ENCODE results near the gene RBM47.

The RBM47 gene

DNA sequence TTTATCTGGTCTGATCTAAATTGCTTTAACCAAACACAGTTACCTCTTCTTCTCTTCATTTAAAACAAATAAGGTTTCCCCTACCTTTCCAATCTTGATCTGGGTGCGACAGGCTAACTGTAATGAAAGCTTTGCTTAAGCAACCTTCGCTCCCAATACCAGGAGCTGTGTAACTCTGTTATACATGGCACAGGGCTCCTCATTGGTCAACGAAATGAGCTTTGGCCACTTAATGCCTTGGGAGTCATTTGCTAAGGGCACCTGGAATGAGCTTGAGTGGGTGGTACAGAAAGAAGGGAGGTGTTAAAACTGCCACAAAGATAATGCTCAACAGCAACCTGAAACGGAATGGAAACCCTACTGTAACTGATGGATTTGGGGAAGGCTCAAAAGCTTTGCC, 154.1 kb downstream of the RBM47 start:
- Histone ChIP-seq H3K4me3 (ENCODE audit: low read length in 2 of 2) (no peak overlapping the region), H3K23ac (ENCODE audit: low read depth, low read length, poor library complexity) (no peak overlapping the region), H3K27me3 (ENCODE audit: control insufficient read depth in 3 of 3, insufficient read depth in 3 of 3, low read depth in 1 of 3, low read length in 3 of 3) (no peaks in the 10 kb centered on the region), H3K9ac (ENCODE audit: low read depth, low read length, poor library complexity) (no peak overlapping the region), H2BK120ac (ENCODE audit: low read depth, low read length) (no peak overlapping the region), H2BK5ac (ENCODE audit: low read length) (no peak overlapping the region), H3K79me1 (ENCODE audit: low read depth, low read length) (no peaks in the 10 kb centered on the region), H3K27ac (replicated peaks; ENCODE audit: low read length) (no peak overlapping the region), H3K4me1 (ENCODE audit: control insufficient read depth in 2 of 2, insufficient read depth in 1 of 2, low read depth in 1 of 2, low read length in 2 of 2) (peaks cover 0 to 1% of the 10 kb centered on the region in 2 donors), H3K14ac (ENCODE audit: low read length) (no peak overlapping the region), H3K36me3 (replicated peaks in 1 of 2; ENCODE audit: control insufficient read depth in 2 of 2, insufficient read depth in 2 of 2, low read length in 2 of 2) (no peaks in the 10 kb centered on the region), H2AK5ac (ENCODE audit: low read depth, low read length) (no peak overlapping the region), H2AFZ (ENCODE audit: low read length) (no peak overlapping the region), H3K4ac (ENCODE audit: low read length) (no peak overlapping the region), H2BK15ac (ENCODE audit: low read length) (no peak overlapping the region), H4K91ac (ENCODE audit: low read depth, low read length, poor library complexity) (no peak overlapping the region), H3K4me2 (ENCODE audit: insufficient read depth, low read length, poor library complexity, severe bottlenecking) (no peak overlapping the region), H3K9me3 (replicated peaks in 1 of 2; ENCODE audit: control insufficient read depth in 2 of 2, insufficient read depth in 1 of 2, low read depth in 1 of 2, low read length in 2 of 2) (no peaks in the 10 kb centered on the region), H2BK12ac (ENCODE audit: low read length) (no peak overlapping the region), H4K8ac (ENCODE audit: low read depth, low read length) (no peak overlapping the region), H3K18ac (ENCODE audit: low read length) (no peak overlapping the region)
- DNase-seq (ENCODE audit: low spot score) = no peak
- WGBS, 2 donors (ENCODE audit: extremely low coverage in 2 of 2, insufficient read length in 2 of 2, insufficient replicate concordance in 1 of 2) = no CpG with 5 or more reads among the region's 4 CpGs

GRCh38 chr4:40473578-40474388, 155.9 kb downstream of the RBM47 start:
- Histone ChIP-seq H4K91ac (ENCODE audit: low read depth, low read length, poor library complexity) (peak overlapping the region; percentile 38), H3K79me1 (ENCODE audit: low read depth, low read length) (no peaks in the 10 kb centered on the region), H3K4me1 (ENCODE audit: control insufficient read depth in 2 of 2, insufficient read depth in 1 of 2, low read depth in 1 of 2, low read length in 2 of 2) (peaks cover 0 to 1% of the 10 kb centered on the region in 2 donors), H3K23ac (ENCODE audit: low read depth, low read length, poor library complexity) (no peak overlapping the region), H2AK5ac (ENCODE audit: low read depth, low read length) (no peak overlapping the region), H2AFZ (ENCODE audit: low read length) (no peak overlapping the region), H3K9ac (ENCODE audit: low read depth, low read length, poor library complexity) (no peak overlapping the region), H2BK120ac (ENCODE audit: low read depth, low read length) (no peak overlapping the region), H3K36me3 (replicated peaks in 1 of 2; ENCODE audit: control insufficient read depth in 2 of 2, insufficient read depth in 2 of 2, low read length in 2 of 2) (no peaks in the 10 kb centered on the region), H2BK5ac (ENCODE audit: low read length) (no peak overlapping the region), H4K8ac (ENCODE audit: low read depth, low read length) (no peak overlapping the region), H2BK12ac (ENCODE audit: low read length) (no peak overlapping the region), H3K27me3 (ENCODE audit: control insufficient read depth in 3 of 3, insufficient read depth in 3 of 3, low read depth in 1 of 3, low read length in 3 of 3) (no peaks in the 10 kb centered on the region), H3K4ac (ENCODE audit: low read length) (no peak overlapping the region), H2BK15ac (ENCODE audit: low read length) (no peak overlapping the region), H3K4me2 (ENCODE audit: insufficient read depth, low read length, poor library complexity, severe bottlenecking) (no peak overlapping the region), H3K27ac (replicated peaks; ENCODE audit: low read length) (no peak overlapping the region), H3K18ac (ENCODE audit: low read length) (no peak overlapping the region), H3K9me3 (replicated peaks in 1 of 2; ENCODE audit: control insufficient read depth in 2 of 2, insufficient read depth in 1 of 2, low read depth in 1 of 2, low read length in 2 of 2) (no peaks in the 10 kb centered on the region), H3K4me3 (ENCODE audit: low read length in 2 of 2) (no peak overlapping the region), H3K14ac (ENCODE audit: low read length) (no peak overlapping the region)
- DNase-seq (ENCODE audit: low spot score) = no peak
- WGBS, 2 donors (ENCODE audit: extremely low coverage in 2 of 2, insufficient read length in 2 of 2, insufficient replicate concordance in 1 of 2) = no CpG with 5 or more reads among the region's 9 CpGs

GRCh38 chr4:40471923-40472322, 157.7 kb downstream of the RBM47 start:
- Histone ChIP-seq H3K36me3 (replicated peaks in 1 of 2; ENCODE audit: control insufficient read depth in 2 of 2, insufficient read depth in 2 of 2, low read length in 2 of 2) (no peaks in the 10 kb centered on the region), H2BK15ac (ENCODE audit: low read length) (no peak overlapping the region), H3K23ac (ENCODE audit: low read depth, low read length, poor library complexity) (no peak overlapping the region), H2AK5ac (ENCODE audit: low read depth, low read length) (no peak overlapping the region), H3K4me1 (ENCODE audit: control insufficient read depth in 2 of 2, insufficient read depth in 1 of 2, low read depth in 1 of 2, low read length in 2 of 2) (peaks cover 0 to 1% of the 10 kb centered on the region in 2 donors), H3K18ac (ENCODE audit: low read length) (no peak overlapping the region), H2AFZ (ENCODE audit: low read length) (no peak overlapping the region), H4K8ac (ENCODE audit: low read depth, low read length) (no peak overlapping the region), H3K9ac (ENCODE audit: low read depth, low read length, poor library complexity) (no peak overlapping the region), H3K27me3 (ENCODE audit: control insufficient read depth in 3 of 3, insufficient read depth in 3 of 3, low read depth in 1 of 3, low read length in 3 of 3) (no peaks in the 10 kb centered on the region), H3K4me2 (ENCODE audit: insufficient read depth, low read length, poor library complexity, severe bottlenecking) (no peak overlapping the region), H2BK120ac (ENCODE audit: low read depth, low read length) (no peak overlapping the region), H3K4me3 (ENCODE audit: low read length in 2 of 2) (no peak overlapping the region), H3K14ac (ENCODE audit: low read length) (no peak overlapping the region), H3K4ac (ENCODE audit: low read length) (no peak overlapping the region), H4K91ac (ENCODE audit: low read depth, low read length, poor library complexity) (no peak overlapping the region), H3K9me3 (replicated peaks in 1 of 2; ENCODE audit: control insufficient read depth in 2 of 2, insufficient read depth in 1 of 2, low read depth in 1 of 2, low read length in 2 of 2) (no peaks in the 10 kb centered on the region), H3K79me1 (ENCODE audit: low read depth, low read length) (no peaks in the 10 kb centered on the region), H2BK5ac (ENCODE audit: low read length) (no peak overlapping the region), H3K27ac (replicated peaks; ENCODE audit: low read length) (no peak overlapping the region), H2BK12ac (ENCODE audit: low read length) (no peak overlapping the region)
- no CpG with 5 or more reads among the region's 3 CpGs for WGBS, 2 donors (ENCODE audit: extremely low coverage in 2 of 2, insufficient read length in 2 of 2, insufficient replicate concordance in 1 of 2)
- no peak for DNase-seq (ENCODE audit: low spot score)

- no peak for DNase-seq (ENCODE audit: low spot score)
- no peak overlapping the region for H3K14ac ChIP-seq (ENCODE audit: low read length)
- H3K79me1 ChIP-seq (ENCODE audit: low read depth, low read length) = no peaks in the 10 kb centered on the region
- WGBS, 2 donors (ENCODE audit: extremely low coverage in 2 of 2, insufficient read length in 2 of 2, insufficient replicate concordance in 1 of 2) = no CpG with 5 or more reads among the region's 1 CpG
- H2AFZ ChIP-seq (ENCODE audit: low read length) = no peak overlapping the region
- H2BK12ac ChIP-seq (ENCODE audit: low read length) = no peak overlapping the region
- H3K36me3 ChIP-seq (replicated peaks in 1 of 2; ENCODE audit: control insufficient read depth in 2 of 2, insufficient read depth in 2 of 2, low read length in 2 of 2) = no peaks in the 10 kb centered on the region
- no peak overlapping the region for H2BK15ac ChIP-seq (ENCODE audit: low read length)
- no peak overlapping the region for H3K9ac ChIP-seq (ENCODE audit: low read depth, low read length, poor library complexity)
- no peak overlapping the region for H4K91ac ChIP-seq (ENCODE audit: low read depth, low read length, poor library complexity)
- no peak overlapping the region for H3K4me3 ChIP-seq (ENCODE audit: low read length in 2 of 2)
- H3K4me1 ChIP-seq (ENCODE audit: control insufficient read depth in 2 of 2, insufficient read depth in 1 of 2, low read depth in 1 of 2, low read length in 2 of 2) = no peaks in the 10 kb centered on the region
- H3K27ac ChIP-seq (replicated peaks; ENCODE audit: low read length) = no peak overlapping the region
- H3K4ac ChIP-seq (ENCODE audit: low read length) = no peak overlapping the region
- H3K18ac ChIP-seq (ENCODE audit: low read length) = no peak overlapping the region
- no peak overlapping the region for H3K23ac ChIP-seq (ENCODE audit: low read depth, low read length, poor library complexity)
- no peak overlapping the region for H2BK5ac ChIP-seq (ENCODE audit: low read length)
- no peaks in the 10 kb centered on the region for H3K27me3 ChIP-seq (ENCODE audit: control insufficient read depth in 3 of 3, insufficient read depth in 3 of 3, low read depth in 1 of 3, low read length in 3 of 3)
- no peak overlapping the region for H2AK5ac ChIP-seq (ENCODE audit: low read depth, low read length)
- no peak overlapping the region for H4K8ac ChIP-seq (ENCODE audit: low read depth, low read length)
- no peak overlapping the region for H2BK120ac ChIP-seq (ENCODE audit: low read depth, low read length)
- no peaks in the 10 kb centered on the region for H3K9me3 ChIP-seq (replicated peaks in 1 of 2; ENCODE audit: control insufficient read depth in 2 of 2, insufficient read depth in 1 of 2, low read depth in 1 of 2, low read length in 2 of 2)
- H3K4me2 ChIP-seq (ENCODE audit: insufficient read depth, low read length, poor library complexity, severe bottlenecking) = no peak overlapping the region
Measured at GRCh38 chr4:40466789-40467188, 162.9 kb downstream of the RBM47 start.

All from neuronal stem cell (in vitro differentiated cells).